Hematopoietic multipotent progenitor cell treated with erythropoietin and hydrocortisone succinate and interleukin-3 and kit ligand, for 4 days (in vitro differentiated cells): Measurements from ENCODE around the gene ADAD1.
A peak's percentile ranks its signal among the peaks of the same experiment; 100 is the strongest.
"Not testable (repeated sequence)": the region's sequence is repeated elsewhere in the genome, so short reads cannot be mapped to it uniquely, and the experiment has no call there.

Source experiments
- DNase-seq: peaks from one replicate; pipeline ENCODE4 v3.0.0-alpha.2; 2015

ADAD1 gene

DNA sequence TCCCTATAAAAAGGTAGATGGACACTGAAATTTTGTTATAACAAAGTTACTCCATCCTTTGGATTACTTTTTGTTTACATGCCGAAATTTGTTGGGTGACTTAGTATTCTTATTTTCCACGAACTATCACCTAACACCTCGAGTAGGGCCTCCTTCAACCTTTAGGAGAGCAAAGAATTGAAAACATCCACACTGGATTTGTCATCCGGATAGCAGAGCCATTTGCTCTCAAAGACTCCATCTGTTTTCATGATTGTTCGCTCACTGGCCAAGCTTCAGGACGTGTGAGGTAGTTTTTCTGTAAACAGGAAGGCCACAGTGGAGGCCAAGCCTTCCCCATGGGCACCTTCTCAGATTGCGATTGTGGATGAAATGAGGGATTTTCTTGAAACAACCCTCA is at the start of gene ADAD1:
TSS of gene ADAD1 (plus strand) at position 301 of the 400 bp plus-strand sequence. CDS start 1,059 bp downstream, outside the sequence.
- no peak for DNase-seq

DNA sequence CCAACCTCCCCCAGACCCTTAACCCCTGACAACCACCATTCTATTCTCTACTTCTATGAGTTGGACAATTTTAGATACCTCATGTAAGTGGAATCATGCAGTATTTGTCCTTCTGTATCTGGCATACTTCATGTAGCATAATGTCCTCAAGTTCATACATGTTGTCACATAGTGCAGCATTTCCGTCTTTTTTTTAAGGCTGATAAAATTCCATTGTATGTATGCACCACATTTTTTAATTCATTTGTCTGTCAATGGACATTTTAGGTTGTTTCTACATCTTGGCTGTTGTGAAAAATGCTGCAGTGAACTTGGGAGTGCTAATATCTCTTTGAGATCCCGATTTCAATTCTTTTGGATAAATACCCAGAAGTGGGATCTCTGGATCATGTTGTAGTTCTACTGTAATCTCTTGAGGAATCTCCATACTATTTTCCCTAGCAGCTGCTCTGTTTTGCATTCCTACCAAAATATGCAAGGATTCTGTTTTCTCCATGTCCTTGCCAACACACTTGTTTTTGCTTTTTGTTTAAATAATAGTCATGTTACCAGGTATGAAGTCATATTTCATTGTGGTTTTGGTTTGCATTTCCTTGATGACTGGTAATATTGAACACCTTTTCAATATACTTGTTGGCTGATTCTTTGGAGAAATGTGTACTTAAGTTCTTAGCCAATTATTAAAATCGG is 48.8 kb upstream of the ADAD1 start:
- DNase-seq, result no peak

DNA sequence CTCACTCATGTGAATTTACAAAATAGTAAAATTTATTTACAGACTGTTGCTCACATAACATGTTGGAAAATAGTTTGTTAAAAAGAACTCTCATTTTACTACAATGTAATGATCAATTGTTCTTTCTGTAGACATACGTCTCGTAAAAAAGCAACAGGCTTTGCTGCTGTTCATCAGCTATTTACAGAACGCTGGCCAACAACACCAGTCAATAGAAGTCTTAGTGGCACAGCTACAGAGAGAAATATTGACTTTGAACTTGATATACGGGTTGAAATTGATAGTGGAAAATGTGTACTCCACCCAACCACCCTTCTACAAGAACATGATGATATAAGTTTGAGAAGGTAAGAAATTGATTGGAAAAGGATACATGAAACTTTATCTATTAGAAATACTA is 47.6 kb upstream of the ADAD1 start:
- DNase-seq, result no peak

DNA sequence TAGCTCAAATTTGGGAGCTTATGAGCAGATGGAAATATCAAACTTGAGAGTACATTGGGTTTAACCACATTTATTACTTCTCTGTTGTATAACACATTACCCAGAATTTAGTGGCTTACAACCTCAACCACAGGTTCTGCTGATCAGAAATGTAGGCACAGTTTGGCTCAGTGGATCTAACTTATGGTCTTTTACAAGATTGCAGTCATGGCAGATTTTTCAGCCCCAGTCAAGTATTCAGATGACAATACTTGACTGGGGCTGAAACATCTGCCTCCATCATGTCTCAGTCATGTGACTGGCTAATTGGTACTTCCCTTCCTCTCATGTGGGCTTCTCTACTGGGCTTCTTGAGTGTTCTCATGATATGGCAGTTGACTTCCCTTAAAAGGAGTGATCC is 44.0 kb upstream of the ADAD1 start:
- peak; percentile 12 for DNase-seq

DNA sequence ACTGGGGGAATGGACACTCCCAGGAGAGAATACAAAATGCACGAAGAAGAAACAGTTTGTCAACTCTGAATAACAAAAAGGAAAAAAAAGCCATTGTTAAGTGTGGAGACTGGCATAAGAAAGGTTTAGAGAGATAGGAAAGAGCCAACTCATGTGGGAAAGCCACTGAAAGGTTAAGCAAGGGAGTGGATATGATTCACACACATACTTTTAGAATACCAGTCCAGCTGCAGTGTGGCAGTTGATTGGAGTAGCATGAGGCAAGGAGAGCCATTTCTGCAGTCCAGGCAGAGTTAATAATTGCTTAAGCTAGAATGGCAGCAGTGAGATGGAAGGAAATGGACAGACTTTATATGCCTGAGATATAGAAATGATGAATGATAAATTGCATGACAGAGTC is 36.9 kb upstream of the ADAD1 start:
- no peak for DNase-seq

DNA sequence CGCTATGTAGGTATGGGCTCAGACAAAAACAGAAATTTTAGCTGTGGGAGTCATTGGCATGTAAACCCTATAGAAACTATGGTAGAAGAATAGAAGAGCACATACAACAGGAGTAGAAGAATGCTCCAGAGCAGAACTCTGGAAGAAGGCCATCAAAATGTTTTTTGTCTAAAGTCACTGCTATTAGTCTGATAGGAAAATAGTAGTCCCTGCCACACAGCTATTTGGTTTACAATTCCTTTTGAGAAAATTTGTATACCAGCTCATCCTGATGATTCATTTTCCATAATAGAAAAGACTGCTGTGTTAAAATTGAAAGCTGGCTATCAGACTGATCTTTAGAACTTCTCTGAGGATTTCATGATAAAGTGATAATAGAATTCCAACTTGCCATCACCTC is 32.8 kb upstream of the ADAD1 start:
- DNase-seq, result no peak

DNA sequence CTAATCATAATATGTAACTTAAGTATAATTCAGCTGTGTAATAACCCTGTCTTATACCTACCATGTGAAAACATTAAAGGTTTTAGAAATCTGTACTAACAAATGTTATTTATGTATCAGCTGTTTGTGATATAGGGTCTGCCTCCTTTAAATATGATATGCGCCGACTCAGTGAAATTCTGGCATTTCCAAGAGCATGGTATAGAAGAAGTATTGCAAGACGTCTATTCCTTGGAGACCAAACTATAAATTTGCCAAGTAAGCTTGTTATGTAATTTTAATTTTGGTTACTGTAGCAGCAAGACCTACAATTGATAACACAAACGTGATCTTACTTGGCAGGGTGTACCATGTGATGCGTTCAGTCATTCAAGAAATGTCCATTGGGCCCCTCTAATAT is 32.3 kb upstream of the ADAD1 start:
- DNase-seq, result no peak

DNA sequence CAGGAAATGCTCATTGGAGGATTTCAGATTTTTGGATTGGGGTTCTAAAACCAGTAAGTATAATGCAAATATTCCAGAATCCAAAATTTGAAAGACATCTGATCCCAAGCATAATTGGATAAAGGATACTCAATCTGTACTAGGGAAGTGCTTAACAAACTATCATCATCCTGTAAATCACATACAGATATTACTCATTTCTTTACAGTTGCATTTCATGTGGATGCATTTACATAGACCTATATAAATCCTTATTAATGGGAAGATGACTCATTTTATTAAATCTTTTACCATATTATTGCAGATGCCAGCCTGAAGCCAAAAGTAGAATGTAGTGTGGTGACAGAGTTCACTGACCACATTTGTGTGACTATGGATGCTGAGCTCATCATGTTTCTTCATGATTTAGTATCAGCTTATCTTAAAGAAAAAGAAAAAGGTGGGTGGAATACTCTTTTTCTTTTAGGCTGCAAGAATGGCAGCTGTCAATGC is 22.4 kb upstream of the ADAD1 start:
- no peak for DNase-seq

DNA sequence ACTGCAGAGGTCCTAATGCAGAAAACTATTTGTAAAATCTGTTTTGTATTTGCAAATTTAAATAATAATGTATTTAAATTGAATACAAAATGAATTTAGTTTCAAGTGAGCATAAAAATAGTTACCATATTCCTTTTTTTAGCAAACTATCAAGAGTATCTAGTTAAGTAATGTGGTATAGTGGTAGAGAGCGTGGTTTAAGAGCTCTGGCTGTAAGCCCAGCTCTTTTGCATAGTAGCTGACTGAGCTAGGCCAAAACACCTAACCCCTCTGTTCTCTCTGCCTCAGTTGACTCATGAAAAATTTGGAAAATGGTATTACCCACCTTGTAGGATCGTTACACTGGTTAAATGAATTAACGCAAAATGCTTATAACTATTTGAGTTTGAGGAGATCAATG is 18.1 kb upstream of the ADAD1 start:
- DNase-seq, result no peak

DNA sequence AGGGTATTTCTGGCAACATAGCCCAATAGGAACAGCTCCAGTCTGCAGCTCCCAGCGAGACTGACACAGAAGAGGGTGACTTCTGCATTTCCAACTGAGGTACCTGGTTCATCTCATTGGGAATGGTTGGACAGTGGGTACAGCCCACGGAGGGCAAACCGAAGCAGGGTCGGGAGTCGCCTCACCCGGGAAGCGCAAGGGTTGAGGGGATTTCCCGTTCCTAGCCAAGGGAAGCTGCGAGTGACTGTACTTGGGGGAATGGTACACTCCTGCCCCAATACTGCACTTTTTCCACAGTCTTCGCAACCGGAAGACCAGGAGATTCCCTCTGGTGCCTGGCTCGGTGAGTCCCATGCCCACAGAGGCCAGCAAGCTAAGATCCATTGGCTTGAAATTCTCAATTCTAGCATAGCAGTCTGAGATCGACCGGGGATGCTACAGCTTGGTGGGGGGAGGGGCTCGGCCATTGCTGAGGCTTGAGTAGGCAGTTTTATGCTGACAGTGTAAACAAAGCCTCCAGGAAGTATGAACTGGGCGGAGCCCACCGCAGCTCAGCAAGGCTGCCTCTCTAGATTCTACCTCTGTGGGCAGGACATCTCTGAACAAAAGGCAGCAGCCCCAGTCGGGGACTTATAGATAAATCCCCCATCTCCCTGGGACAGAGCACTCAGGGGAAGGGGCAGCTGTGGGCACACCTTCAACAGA is 14.0 kb upstream of the ADAD1 start:
- DNase-seq, result peak; percentile 47

DNA sequence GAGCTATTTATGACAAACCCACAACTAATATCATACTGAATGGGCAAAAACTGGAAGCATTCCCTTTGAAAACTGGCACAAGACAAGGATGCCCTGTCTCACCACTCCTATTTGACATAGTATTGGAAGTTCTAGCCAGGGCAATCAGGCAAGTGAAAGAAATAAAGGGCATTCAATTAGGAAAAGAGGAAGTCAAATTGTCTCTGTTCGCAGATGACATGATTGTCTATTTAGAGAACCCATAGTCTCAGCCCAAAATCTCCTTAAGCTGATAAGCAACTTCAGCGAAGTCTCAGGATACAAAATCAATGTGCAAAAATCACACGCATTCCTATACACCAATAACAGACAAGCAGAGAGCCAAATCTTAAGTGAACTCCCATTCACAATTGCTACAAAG is 10.0 kb upstream of the ADAD1 start:
- not testable (repeated sequence) for DNase-seq

DNA sequence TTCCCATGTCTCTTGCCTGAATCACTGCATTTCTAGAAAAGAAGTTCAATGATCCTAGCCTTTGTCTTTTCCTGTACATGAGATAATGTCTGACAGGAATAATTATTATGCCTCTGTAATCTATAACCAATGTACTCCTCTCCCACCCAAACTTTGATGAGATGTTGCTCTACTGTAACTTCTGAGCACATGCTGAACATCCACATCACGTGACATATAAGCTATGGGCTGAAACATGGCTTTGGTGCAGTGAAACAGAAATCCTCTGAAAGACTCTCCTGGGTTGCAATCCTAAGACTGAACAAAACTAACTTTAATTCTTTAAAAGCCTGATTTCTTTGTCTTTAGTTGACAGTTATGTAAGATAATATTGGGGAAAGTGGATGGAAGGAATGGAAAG is 1.5 kb upstream of the ADAD1 start:
- DNase-seq, result no peak

DNA sequence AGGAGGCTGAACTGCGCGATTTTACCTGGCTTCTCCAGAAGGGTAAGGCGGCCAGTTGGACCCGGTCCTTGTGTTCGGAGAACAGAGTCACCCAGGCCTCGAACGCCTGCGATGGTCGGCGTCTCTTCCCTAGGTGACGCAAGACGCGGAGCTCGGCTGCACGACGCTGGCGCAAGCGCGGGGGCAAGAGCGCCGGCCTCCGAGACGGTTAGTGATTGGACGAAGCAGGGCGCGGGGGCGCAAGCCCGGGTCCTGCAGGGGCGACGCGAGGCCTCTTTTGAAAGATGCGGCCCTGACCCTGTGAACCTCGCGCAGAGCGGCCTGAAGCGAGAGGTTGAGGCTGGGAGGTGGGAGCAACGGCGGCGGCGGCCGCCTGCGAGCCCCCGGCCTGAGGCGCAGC is 428 bp downstream of the ADAD1 start:
- no peak for DNase-seq

DNA sequence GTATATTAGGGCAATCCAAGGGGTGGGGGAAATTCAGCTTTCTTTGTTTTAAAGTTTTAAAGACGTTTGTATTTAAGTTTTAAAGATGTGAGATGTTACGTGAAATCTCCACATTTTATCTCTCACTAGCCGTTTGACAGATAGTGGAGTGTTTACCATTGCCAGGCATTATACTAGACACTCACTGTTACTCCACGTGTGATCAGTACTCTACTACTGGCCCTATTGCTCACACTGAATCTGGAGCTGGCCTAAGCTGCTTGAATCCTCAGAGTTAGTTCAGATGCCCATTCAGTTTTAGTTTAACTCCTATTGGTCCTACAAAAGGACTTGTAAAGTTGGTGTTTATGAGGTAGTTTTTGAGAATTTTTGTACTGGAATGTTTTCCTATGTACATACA is 4.5 kb downstream of the ADAD1 start:
- no peak for DNase-seq

DNA sequence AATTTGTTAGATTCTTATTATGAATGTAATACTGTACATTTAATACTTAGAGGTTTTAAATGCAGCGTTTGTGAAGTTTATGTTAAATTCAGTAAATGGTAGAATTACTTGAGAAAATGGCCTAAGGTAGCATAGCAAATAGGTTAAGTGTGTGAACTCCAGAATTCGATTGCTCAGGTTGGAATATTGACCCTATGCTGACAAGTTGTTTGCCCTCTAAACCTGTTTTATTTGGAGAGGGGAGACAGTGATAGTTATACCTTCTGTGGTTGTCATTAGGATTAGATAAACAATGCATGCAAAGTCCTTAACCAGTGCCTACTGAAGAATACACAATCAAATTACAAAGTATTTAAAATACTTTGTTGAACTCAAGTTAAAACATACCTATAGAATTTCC is 5.4 kb downstream of the ADAD1 start:
- no peak for DNase-seq

DNA sequence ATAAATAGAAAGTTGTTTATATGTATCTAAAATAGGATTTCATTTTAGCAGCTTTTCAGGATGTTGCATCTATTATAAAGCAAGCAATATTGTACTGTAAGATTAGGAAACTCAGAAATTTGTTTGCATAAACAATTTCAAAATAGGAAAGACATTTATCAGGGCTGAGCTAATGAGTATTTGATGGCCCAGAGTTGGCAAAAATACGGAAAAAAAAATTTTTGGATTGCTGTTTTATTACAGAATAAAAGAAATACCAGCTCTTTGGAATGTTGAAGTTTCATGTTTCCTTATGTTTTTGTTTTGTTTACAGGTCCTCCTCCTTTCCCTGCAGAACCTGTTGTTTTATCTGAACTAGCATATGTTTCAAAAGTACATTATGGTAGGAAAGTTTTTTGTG is 14.5 kb downstream of the ADAD1 start:
- no peak for DNase-seq

DNA sequence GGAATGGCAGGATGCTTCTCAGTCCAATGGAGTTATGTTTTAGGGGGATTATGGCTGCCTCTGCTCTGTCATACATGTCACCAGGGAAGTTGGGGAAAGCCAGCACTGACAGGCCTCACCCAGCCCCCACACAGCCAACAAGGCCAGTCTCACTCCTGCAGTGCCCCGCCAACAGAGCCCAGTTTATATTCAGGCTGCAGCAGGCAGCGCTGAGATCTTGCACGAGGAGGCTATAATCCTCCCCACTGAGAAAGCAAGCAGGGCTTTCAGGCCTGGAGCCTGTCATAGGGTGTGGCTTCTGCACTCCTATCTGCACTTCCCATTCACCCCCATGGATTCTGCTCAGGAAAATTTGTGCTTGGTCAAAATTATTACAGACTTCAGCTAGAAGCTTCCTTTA is 25.1 kb downstream of the ADAD1 start:
- no peak for DNase-seq

DNA sequence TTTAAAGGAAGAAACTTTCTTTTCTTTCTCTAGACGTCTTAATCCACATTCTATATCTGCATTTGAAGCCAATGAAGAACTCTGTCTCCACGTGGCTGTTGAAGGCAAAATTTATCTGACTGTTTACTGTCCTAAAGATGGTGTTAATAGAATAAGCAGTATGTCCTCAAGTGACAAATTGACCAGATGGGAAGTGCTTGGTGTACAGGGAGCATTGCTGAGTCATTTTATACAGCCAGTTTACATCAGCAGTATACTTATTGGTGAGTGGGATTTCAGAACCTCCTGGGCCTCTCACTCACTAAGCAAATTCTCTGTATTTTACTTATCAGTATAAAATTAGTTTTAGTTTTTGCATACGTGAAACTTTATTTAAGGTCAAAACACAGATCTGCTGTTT is 33.7 kb downstream of the ADAD1 start:
- DNase-seq, result peak; percentile 10

DNA sequence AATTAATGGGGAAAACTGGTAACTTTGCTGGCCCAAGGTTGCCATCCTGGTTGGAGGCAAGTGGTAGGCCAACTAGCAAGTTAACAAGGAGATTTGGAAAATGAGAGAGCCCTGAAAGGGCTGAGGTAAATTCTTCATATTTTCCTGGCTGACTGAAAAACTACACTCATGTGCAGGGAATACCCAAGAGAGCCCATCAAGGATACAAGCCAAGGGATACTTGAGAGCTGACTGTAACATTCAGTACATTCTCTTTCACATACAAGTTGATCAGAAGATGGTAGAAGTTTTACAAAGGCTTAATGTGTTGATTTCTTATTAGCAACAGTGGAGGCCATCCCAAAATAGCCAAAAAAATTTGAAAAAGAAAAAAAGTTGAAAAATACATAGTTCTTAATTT is 44.4 kb downstream of the ADAD1 start:
- DNase-seq, result no peak

DNA sequence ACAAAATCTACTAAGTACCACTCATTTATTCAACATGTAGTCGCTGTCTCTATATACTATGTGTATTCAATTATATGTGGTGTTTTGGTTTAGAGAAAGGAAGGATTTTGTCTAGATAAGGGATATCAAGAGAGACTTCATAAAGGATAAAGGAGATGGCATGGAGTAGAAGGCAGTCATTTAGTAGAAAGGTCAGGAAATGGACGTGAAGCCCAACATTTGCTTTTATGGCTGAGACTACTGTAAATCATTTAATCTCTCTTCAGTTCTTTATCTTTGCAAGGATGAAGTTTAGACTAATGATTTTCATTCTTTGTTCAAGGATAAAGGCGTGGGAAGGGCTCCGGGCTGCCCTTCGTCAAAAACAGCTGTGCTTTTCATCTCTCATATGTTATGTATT is 52.5 kb downstream of the ADAD1 start:
- no peak for DNase-seq

DNA sequence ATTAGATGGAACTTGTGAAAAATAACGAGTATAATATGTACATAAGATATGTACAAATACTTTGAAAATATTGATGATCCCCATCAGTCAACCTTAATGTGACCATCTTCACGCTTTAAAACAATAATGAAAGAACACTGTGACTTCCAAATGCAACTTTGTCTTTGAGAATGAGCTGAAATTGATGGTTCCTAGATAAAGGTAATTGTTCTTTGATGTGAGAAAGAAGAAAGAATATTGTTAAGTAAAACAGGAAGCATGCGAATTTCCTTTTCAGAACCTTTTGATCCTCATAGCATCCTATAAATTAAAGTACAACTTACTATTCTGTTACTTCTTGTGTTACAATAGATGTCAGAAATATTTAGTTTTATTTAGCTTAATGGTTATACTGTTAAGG is 55.5 kb downstream of the ADAD1 start:
- DNase-seq, result no peak

DNA sequence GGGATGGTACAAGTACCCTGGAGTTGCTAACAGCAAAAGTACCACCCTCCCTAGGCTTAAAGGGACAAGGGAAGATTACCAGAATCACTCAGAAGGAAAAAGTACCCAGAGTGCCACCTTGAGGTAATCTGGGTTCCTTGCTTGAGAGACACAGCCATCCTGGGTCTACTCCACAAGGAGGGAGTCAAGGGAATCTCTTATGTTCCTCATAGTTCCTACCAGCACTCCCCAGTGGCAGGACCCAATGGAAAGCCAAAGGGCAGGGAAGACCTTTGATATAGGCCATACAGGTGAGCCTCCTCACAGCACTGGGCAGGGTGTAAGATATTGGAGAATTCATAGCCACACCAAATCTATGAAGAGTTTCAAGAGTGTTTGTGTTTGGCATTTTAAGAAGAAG is 72.0 kb downstream of the ADAD1 start:
- peak; percentile 49 for DNase-seq

DNA sequence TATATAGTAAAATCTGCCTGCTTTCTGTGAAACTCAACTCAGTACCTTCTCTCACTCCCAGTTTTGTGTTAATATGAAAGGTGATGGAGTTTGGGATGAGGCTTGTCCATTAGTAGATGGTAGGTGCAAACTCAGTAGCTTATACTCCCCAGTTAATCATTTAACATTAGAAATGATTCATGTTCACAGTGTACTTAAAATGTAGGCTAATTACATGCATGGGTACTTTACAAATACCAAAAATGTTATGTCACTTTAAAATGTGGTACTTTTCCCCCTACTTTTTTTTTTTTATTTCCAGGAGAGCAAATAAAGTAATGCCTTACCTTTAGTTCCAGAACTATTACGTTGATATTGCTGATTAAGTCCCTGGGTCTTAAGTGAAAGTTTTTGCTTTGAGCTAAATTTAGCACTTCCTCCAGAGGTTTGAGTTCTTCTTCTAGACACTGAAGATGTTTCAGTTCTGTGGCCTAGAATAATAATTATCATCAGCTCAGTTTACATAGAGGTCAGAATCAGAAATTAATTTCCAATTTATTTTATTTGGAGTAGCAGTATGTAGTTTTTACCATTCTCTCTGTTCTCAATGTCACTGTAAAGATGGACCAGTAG is 74.7 kb downstream of the ADAD1 start:
- no peak for DNase-seq
